Hair follicular keratinocyte (primary cell): ENCODE measurements around the gene PLP1. TPM values are rescaled to one million over a fixed set of nuclear protein-coding genes. Genes with fewer than 3 reads are reported as not detected.

ENCODE experiments used
- total RNA-seq: library from RNA; depleted of rRNA; stranded (reverse); fragments of >200 nt; gene quantifications from 2 replicates; pipeline ENCODE4 v1.2.3, GENCODE V29; 2015

PLP1 gene
- total RNA-seq = not detected in 2 replicates

DNA sequence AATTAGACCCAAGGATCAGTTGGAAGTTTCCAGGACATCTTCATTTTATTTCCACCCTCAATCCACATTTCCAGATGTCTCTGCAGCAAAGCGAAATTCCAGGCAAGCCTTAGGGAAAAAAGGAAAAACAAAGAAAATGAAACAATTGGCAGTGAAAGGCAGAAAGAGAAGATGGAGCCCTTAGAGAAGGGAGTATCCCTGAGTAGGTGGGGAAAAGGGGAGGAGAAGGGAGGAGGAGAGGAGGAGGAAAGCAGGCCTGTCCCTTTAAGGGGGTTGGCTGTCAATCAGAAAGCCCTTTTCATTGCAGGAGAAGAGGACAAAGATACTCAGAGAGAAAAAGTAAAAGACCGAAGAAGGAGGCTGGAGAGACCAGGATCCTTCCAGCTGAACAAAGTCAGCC lies at the start of gene PLP1:
Gene PLP1, plus strand, starts transcription at position 295 of the 400 bp plus-strand sequence. CDS start 156 bp downstream, outside the sequence.

DNA sequence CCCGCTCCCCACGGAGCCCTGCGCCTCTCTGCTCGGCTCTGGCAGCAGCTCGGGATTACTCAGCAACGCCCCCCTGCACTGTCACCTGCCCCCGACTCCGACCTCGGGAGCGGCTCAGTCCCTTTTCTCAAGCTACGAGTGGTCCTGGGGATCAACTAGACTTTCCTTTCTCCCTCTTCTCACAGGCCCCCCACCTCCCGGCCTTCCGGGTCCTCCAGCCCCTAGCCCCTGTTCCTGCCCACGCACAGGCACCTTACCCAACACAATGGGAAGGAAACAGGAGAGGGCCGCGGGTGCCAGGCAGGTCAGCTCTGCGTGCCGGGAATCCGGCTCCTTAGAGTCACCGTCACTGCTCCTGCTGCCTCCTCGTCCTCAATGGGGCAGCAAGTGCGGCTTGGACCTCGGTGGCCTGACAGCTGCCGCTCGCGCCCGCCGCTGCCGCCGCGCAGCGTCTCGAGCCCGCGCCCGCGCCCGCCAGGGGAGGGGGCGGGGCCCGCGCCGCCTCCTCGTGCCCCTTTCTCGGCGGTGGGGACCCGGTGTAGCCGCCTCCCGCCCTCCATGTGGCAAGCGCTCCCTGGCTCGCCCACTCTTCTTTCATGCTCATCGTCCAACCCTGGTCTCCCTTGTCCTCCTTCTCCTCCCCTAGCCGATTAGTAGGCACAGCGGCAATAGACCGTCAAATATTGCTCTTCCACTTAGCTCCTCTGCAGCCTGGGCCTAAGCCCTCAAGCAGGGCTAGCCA lies 55.3 kb downstream of the PLP1 start, which contains the start of gene RAB9B:
Gene RAB9B, minus strand, starts transcription at position 455 of the 742 bp plus-strand sequence. CDS start 6,473 bp downstream, outside the sequence.

Other genes with a start within 250 kb of the PLP1 start
- 41.9 and 57.1 TPM in 2 replicates for gene TCEAL4, start 191.3 kb upstream of the PLP1 start, total RNA-seq
- gene TCEAL3, start 168.9 kb upstream of the PLP1 start, total RNA-seq = 20.0 and 22.3 TPM in 2 replicates
- gene TCEAL1, start 147.9 kb upstream of the PLP1 start, total RNA-seq = 15.8 and 19.1 TPM in 2 replicates
- gene MORF4L2, start 90.1 kb upstream of the PLP1 start, total RNA-seq = 284 and 368 TPM in 2 replicates
- not detected in 2 replicates for gene TMEM31, start 65.9 kb upstream of the PLP1 start, total RNA-seq
- 0.23 and 0.38 TPM in 2 replicates for gene RAB9B, start 55.4 kb downstream of the PLP1 start, total RNA-seq
- 7.8 and 18.3 TPM in 2 replicates for gene TMSB15B, start 185.8 kb downstream of the PLP1 start, total RNA-seq
- gene H2BW1, start 236.9 kb downstream of the PLP1 start, total RNA-seq = not detected in 2 replicates